ENCODE measurements around the gene CHCHD3.
"Not testable (repeated sequence)": the region's sequence is repeated elsewhere in the genome, so short reads cannot be mapped to it uniquely, and the experiment has no call there.

Gene CHCHD3

GRCh38 chr7:132979524-132979923 lies 102.4 kb downstream of the CHCHD3 start:
- H3K4me3 ChIP-seq (ENCODE audit: low read depth, low read length): no peak overlapping the region
- TF ChIP-seq CTCF (IDR thresholded peaks at IDR 0.05; ENCODE audit: low read depth, low read length): no peak

GRCh38 chr7:132977234-132977633 lies 104.7 kb downstream of the CHCHD3 start:
- TF ChIP-seq CTCF (IDR thresholded peaks at IDR 0.05; ENCODE audit: low read depth, low read length): no peak
- H3K4me3 ChIP-seq (ENCODE audit: low read depth, low read length): no peak overlapping the region

- H3K4me3 ChIP-seq (ENCODE audit: low read depth, low read length): no peak overlapping the region
- no peak for TF ChIP-seq CTCF (IDR thresholded peaks at IDR 0.05; ENCODE audit: low read depth, low read length)
Measured at GRCh38 chr7:132972745-132973144, 109.1 kb downstream of the CHCHD3 start.

GRCh38 chr7:132970257-132970656 lies 111.6 kb downstream of the CHCHD3 start:
- no peak overlapping the region for H3K4me3 ChIP-seq (ENCODE audit: low read depth, low read length)
- TF ChIP-seq CTCF (IDR thresholded peaks at IDR 0.05; ENCODE audit: low read depth, low read length): no peak

- no peak for TF ChIP-seq CTCF (IDR thresholded peaks at IDR 0.05; ENCODE audit: low read depth, low read length)
- no peak overlapping the region for H3K4me3 ChIP-seq (ENCODE audit: low read depth, low read length)
Measured at GRCh38 chr7:132969520-132969919, 112.4 kb downstream of the CHCHD3 start.

GRCh38 chr7:132967470-132967848 lies 114.4 kb downstream of the CHCHD3 start:
- H3K4me3 ChIP-seq (ENCODE audit: low read depth, low read length): not testable (repeated sequence)

GRCh38 chr7:132966754-132967469 lies 115.0 kb downstream of the CHCHD3 start:
- no peak for TF ChIP-seq CTCF (IDR thresholded peaks at IDR 0.05; ENCODE audit: low read depth, low read length)
- H3K4me3 ChIP-seq (ENCODE audit: low read depth, low read length): no peak overlapping the region

GRCh38 chr7:132965951-132966350 lies 115.9 kb downstream of the CHCHD3 start:
- no peak overlapping the region for H3K4me3 ChIP-seq (ENCODE audit: low read depth, low read length)
- no peak for TF ChIP-seq CTCF (IDR thresholded peaks at IDR 0.05; ENCODE audit: low read depth, low read length)
